GM23248 (cell line): ENCODE measurements around the gene ABLIM3. TPM values are rescaled to one million over a fixed set of nuclear protein-coding genes. Genes with fewer than 3 reads are reported as not detected.

ENCODE experiments used
- DNase-seq: peaks from one replicate; pipeline ENCODE4 v3.0.0-alpha.2; 2015
- H2AFZ ChIP-seq: fragments of 200-600 bp; sonication (generic); 2 replicates; pipeline ENCODE4 v1.6.1; 2016; ENCODE audit warnings: antibody characterized with exemption
- H3F3A ChIP-seq: fragments of 200-600 bp; sonication (generic); 2 replicates; pipeline ENCODE4 v1.6.1; 2016; ENCODE audit warnings: mild to moderate bottlenecking, antibody characterized with exemption, mixed run types; ENCODE audit not compliant: insufficient read depth
- H3K27ac ChIP-seq: fragments of 200-600 bp; sonication (generic); 2 replicates; pipeline ENCODE4 v1.5.1; 2016; ENCODE audit warnings: mild to moderate bottlenecking
- H3K27me3 ChIP-seq: fragments of 200-600 bp; sonication (generic); replicated peaks from 2 replicates; pipeline ENCODE4 v1.6.1; 2016; ENCODE audit warnings: mild to moderate bottlenecking; ENCODE audit not compliant: insufficient read depth
- H3K36me3 ChIP-seq: fragments of 200-600 bp; sonication (generic); 2 replicates; pipeline ENCODE4 v1.6.1; 2016; ENCODE audit warnings: low read depth, mild to moderate bottlenecking
- H3K4me1 ChIP-seq: fragments of 200-600 bp; sonication (generic); 2 replicates; pipeline ENCODE4 v1.6.1; 2016; ENCODE audit warnings: mild to moderate bottlenecking; ENCODE audit not compliant: insufficient read depth
- H3K4me2 ChIP-seq: fragments of 200-600 bp; sonication (generic); one replicate; pipeline ENCODE4 v1.6.1; 2016; ENCODE audit warnings: mild to moderate bottlenecking; ENCODE audit not compliant: unreplicated experiment
- H3K4me3 ChIP-seq: fragments of 200-600 bp; sonication (generic); 2 replicates; pipeline ENCODE4 v1.5.1; 2016; ENCODE audit warnings: mild to moderate bottlenecking
- H3K79me2 ChIP-seq: fragments of 200-600 bp; sonication (generic); 2 replicates; pipeline ENCODE4 v1.6.1; 2016; ENCODE audit warnings: mild to moderate bottlenecking; ENCODE audit not compliant: insufficient read depth
- H3K9ac ChIP-seq: fragments of 200-600 bp; sonication (generic); 2 replicates; pipeline ENCODE4 v1.6.1; 2016; ENCODE audit warnings: mild to moderate bottlenecking
- H3K9me2 ChIP-seq: fragments of 200-600 bp; sonication (generic); 2 replicates; pipeline ENCODE4 v1.6.1; 2016; ENCODE audit warnings: mixed run types, mild to moderate bottlenecking, moderate library complexity; ENCODE audit not compliant: insufficient read depth
- H3K9me3 ChIP-seq: fragments of 200-600 bp; sonication (generic); one replicate; pipeline ENCODE4 v1.6.1; 2017; ENCODE audit warnings: low read depth
- H4K20me1 ChIP-seq: fragments of 200-600 bp; sonication (generic); 2 replicates; pipeline ENCODE4 v1.6.0; 2016; ENCODE audit not compliant: insufficient read depth
- EZH2 ChIP-seq: fragments of 200-600 bp; sonication (generic); IDR thresholded peaks from 2 replicates; pipeline ENCODE4 v1.6.1; 2018; ENCODE audit warnings: antibody characterized with exemption, mild to moderate bottlenecking; ENCODE audit not compliant: insufficient read depth, poor library complexity, severe bottlenecking
- EZH2phosphoT487 ChIP-seq: fragments of 200-600 bp; sonication (generic); IDR thresholded peaks from 2 replicates; pipeline ENCODE4 v1.6.1; 2018; ENCODE audit warnings: antibody characterized with exemption, moderate library complexity, mild to moderate bottlenecking, low read depth; ENCODE audit not compliant: insufficient read depth
- WGBS, 2 experiments: methylation state at CpG; one replicate each; pipeline ENCODE4 v1.1.6; 2015 to 2017; ENCODE audit warnings: low lambda C conversion rate in 2 of 2, low coverage in 1 of 2; ENCODE audit errors: missing lambda C conversion rate in 2 of 2; 5-methylcytosine and 5-hydroxymethylcytosine counted together
- in situ Hi-C: fragments of 300-500 bp; cut with MboI; formaldehyde crosslinking; loops from 2 replicates; pipeline ENCODE4 v1.15.0; 2020
- polyA plus RNA-seq: library from polyadenylated mRNA; unstranded; fragments of >200 nt; fragmentation: Nextera tagmentation; extraction: Ambion mirVana; gene quantifications from 2 replicates; pipeline ENCODE4 v1.2.1, GENCODE V29; 2016
- total RNA-seq: library from RNA; depleted of rRNA; stranded (reverse); fragments of >200 nt; shearing (Covaris generic); gene quantifications from 2 replicates; pipeline ENCODE4 v1.2.3, GENCODE V29; 2014

The ABLIM3 gene
- total and polyA plus RNA-seq, 2 experiments from 2014 or later: 7.9 to 11.4 TPM

DNA sequence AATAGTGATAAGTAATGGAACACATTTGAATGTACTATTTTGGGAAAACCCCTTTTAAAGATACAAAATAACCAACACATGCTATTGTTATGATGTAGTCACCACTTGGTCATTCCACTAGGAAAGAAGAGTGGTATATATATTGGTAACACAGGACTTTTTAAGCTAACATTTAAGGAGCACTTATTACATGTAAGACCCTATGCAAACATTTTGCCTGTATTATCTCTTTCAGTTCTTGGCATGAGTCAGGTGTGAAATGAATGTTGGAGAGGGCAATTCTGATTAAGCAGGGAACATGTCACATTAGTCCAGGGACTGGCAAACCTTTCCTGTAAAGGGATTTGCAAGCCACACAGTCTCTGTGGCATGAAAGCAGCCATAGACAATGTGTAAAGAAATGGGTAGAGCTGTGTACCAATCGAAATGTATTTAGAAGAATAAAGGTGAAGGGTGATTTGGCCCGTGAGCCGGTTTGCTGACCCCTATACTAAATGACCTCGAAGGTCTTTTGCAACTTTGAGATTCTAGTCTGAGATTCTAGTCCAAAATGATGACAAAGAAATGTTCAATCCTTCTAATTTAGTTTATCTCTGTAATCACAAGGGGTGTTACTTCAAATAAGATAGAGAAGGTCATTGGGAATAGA, 15.3 kb downstream of the ABLIM3 start:
- H3K9me2 ChIP-seq: no peaks in the 10 kb centered on the region
- in situ Hi-C loops: no loop called here
- no peak overlapping the region for H3K4me2 ChIP-seq
- TF ChIP-seq EZH2phosphoT487 (no peak), EZH2 (no peak)
- H3K9me3 ChIP-seq: no peaks in the 10 kb centered on the region
- no peaks in the 10 kb centered on the region for H4K20me1 ChIP-seq
- H3F3A ChIP-seq: peaks cover 33% of the 10 kb centered on the region
- no peaks in the 10 kb centered on the region for H3K36me3 ChIP-seq
- no peak for DNase-seq
- no peak overlapping the region for H2AFZ ChIP-seq
- H3K4me1 ChIP-seq: peaks cover 33% of the 10 kb centered on the region
- 75 to 76% methylated on average over 4 of the region's 4 CpGs for WGBS, 2 experiments
- no peaks in the 10 kb centered on the region for H3K27me3 ChIP-seq
- H3K4me3 ChIP-seq: no peak overlapping the region
- peaks cover 22% of the 10 kb centered on the region for H3K79me2 ChIP-seq
- H3K9ac ChIP-seq: no peak overlapping the region
- no peak overlapping the region for H3K27ac ChIP-seq

DNA sequence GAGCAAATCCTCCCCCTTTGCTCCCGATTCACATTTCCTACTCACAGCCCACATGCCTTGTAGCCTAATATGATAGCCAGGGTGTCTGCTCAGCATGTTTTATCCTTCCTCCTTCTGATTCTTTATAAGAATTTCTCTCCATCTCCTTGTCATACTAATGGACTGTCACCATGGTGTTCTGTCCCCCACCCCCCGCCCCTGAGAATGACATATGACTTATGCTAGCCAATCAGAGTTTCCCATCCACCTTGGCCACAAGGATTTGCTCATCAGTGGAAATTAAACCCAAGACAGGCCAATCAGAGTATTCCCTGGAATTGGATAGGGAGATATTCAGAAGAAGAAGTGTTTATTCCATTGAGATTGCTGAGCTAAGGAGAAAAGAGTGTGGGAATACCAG, 16.0 kb downstream of the ABLIM3 start:
- peaks cover 17% of the 10 kb centered on the region for H3K79me2 ChIP-seq
- WGBS, 2 experiments: 77 to 83% methylated on average over 2 of the region's 2 CpGs
- H3K4me1 ChIP-seq: peaks cover 31% of the 10 kb centered on the region

DNA sequence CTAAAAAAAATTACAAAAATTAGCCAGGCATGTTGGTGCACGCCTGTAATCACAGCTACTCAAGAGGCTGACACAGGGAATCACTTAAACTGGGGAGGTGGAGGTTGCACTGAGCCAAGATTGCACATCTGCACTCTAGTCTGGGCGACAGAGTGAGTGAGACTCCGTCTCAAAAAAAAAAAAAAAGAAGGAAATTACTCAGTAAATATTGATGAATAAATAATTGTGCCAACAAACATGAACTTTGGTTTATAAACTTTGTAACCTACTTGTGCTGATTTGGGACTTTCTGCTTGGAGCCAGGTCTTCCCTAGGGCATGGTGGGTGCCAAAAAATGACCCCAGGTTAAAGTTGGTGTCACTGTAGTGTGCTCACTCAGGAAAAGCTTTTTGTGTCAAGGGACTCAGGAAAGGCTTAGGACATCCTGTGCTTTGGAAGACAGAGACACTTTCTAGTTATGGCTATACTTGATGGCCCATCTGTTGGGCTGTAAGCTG, 19.0 kb downstream of the ABLIM3 start:
- H2AFZ ChIP-seq: no peak overlapping the region
- H3K79me2 ChIP-seq: peaks cover 17% of the 10 kb centered on the region
- in situ Hi-C loops: no loop called here
- no peak overlapping the region for H3K27ac ChIP-seq
- H3F3A ChIP-seq: peaks cover 8% of the 10 kb centered on the region; the same call in 1 of the 2 replicates
- no peaks in the 10 kb centered on the region for H4K20me1 ChIP-seq
- no peak overlapping the region for H3K9ac ChIP-seq
- peaks cover 8% of the 10 kb centered on the region for H3K4me1 ChIP-seq
- no peak for DNase-seq
- no peaks in the 10 kb centered on the region for H3K36me3 ChIP-seq
- no peaks in the 10 kb centered on the region for H3K9me3 ChIP-seq
- WGBS, 2 experiments: 57 to 59% methylated on average over 3 of the region's 3 CpGs
- H3K27me3 ChIP-seq: no peaks in the 10 kb centered on the region
- no peaks in the 10 kb centered on the region for H3K9me2 ChIP-seq
- no peak overlapping the region for H3K4me2 ChIP-seq
- H3K4me3 ChIP-seq: no peak overlapping the region
- no peak for TF ChIP-seq EZH2phosphoT487
- no peak for TF ChIP-seq EZH2

More for the DNA sequence above, 16.0 kb downstream of the ABLIM3 start:
- no peak overlapping the region for H3K4me2 ChIP-seq
- no peak overlapping the region for H3K4me3 ChIP-seq
- H3F3A ChIP-seq: peaks cover 25% of the 10 kb centered on the region
- in situ Hi-C loops: no loop called here
- no peak overlapping the region for H3K27ac ChIP-seq
- no peaks in the 10 kb centered on the region for H3K9me2 ChIP-seq
- no peaks in the 10 kb centered on the region for H4K20me1 ChIP-seq
- no peak for DNase-seq
- no peaks in the 10 kb centered on the region for H3K9me3 ChIP-seq
- no peaks in the 10 kb centered on the region for H3K36me3 ChIP-seq
- H3K9ac ChIP-seq: no peak overlapping the region
- H3K27me3 ChIP-seq: no peaks in the 10 kb centered on the region
- H2AFZ ChIP-seq: no peak overlapping the region
- TF ChIP-seq EZH2phosphoT487 (no peak), EZH2 (no peak)

DNA sequence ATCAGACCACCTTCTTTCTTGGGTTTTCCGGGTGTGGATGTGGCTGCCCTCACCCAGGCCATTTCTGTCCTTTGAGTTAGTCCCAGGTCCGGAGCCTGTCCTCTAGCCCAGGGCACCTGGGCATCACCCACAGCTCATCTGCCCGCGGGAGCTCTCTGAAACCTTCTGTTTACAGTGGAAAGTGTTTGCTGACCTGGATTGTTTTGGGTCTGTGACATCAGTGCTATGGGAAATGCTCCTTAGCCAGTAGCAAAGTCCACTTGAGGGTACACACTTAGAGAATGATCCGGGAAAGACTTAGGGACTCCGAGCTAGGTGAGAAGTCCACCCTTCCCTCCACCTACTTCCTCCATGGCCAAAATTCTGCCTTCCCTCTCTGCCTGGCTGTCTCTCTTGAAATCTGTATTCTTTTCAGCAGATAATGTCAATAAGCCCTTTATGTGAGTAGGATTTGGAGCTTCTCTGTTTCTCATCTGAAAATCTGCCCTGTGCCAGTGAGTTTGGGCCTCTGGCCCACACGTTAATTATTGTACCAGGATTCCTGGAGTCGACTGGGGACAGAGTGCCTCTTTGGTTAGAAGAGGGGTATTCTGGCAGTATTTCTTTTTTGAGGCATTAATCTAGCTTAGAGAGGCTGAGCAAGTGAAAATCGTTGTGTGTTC, 19.9 kb downstream of the ABLIM3 start:
- H3K79me2 ChIP-seq: peaks cover 17% of the 10 kb centered on the region
- H3K9ac ChIP-seq: no peak overlapping the region
- in situ Hi-C loops: no loop called here

More for the DNA sequence above, 19.9 kb downstream of the ABLIM3 start:
- peaks cover 16% of the 10 kb centered on the region; the same call in 1 of the 2 replicates for H3F3A ChIP-seq
- no peak for DNase-seq
- H2AFZ ChIP-seq: no peak overlapping the region
- H4K20me1 ChIP-seq: no peaks in the 10 kb centered on the region
- TF ChIP-seq EZH2 (no peak), EZH2phosphoT487 (no peak)
- 74 to 76% methylated on average over 9 of the region's 9 CpGs for WGBS, 2 experiments
- no peaks in the 10 kb centered on the region for H3K9me3 ChIP-seq
- H3K27me3 ChIP-seq: no peaks in the 10 kb centered on the region
- H3K4me1 ChIP-seq: peaks cover 13% of the 10 kb centered on the region
- H3K36me3 ChIP-seq: no peaks in the 10 kb centered on the region
- H3K9me2 ChIP-seq: no peaks in the 10 kb centered on the region
- no peak overlapping the region for H3K4me3 ChIP-seq
- no peak overlapping the region for H3K4me2 ChIP-seq
- no peak overlapping the region for H3K27ac ChIP-seq
